A549 (cell line): Measurements from ENCODE around the gene GSTA2.

ENCODE experiments used
- CTCF ChIP-seq: fragments of >200 bp; sonication (Bioruptor Twin); formaldehyde crosslinking; IDR thresholded peaks from 3 replicates; pipeline ENCODE4 v1.5.1; 2016
- MAFK ChIP-seq: fragments of 450-650 bp; IDR thresholded peaks from 2 replicates; pipeline ENCODE4 v1.6.1; 2014; ENCODE audit not compliant: partially characterized antibody

GRCh38 chr6:52741872-52742271 lies 21.4 kb downstream of the GSTA2 start:
- TF ChIP-seq CTCF (no peak), MAFK (no peak)
